Measurements from ENCODE around the gene SLC24A1.

SLC24A1 gene

DNA sequence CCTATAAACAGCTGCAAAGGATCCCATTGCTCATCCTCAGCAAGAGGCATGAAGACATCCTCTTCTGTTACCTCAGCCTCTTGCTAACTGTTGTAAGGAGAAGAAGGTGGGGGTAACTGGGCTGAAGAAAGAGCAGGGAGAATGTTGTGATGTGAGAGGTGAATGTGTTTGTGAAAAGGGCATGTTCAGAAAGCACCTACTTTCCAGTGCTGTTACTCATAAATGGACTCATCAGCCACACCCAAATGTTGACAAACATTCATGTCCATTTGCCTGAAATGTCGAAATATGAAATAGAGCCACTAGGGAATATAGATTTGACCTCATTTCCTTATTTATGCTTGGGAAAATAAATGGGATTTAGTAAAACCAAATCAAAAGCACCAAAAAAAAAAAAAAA, 12.6 kb downstream of the SLC24A1 start:
- H3K9me3 ChIP-seq (ENCODE audit: control insufficient read depth, low read length): no peaks in the 10 kb centered on the region
- H3K36me3 ChIP-seq (ENCODE audit: control insufficient read depth, insufficient read depth, low read length): no peaks in the 10 kb centered on the region
- H3K27ac ChIP-seq (ENCODE audit: insufficient read depth, low read depth, low read length, poor library complexity, severe bottlenecking): no peak overlapping the region
- no peak overlapping the region for H3K4me3 ChIP-seq (ENCODE audit: insufficient read depth, low read depth, low read length)
- no peaks in the 10 kb centered on the region for H3K4me1 ChIP-seq (ENCODE audit: control insufficient read depth, insufficient read depth, low read length)
- 88 to 100% methylated on average over 1 of the region's 1 CpG for WGBS, 2 experiments
- no peaks in the 10 kb centered on the region for H3K27me3 ChIP-seq (ENCODE audit: control insufficient read depth, insufficient read depth, low read length, poor library complexity, severe bottlenecking)

GRCh38 chr15:65638109-65638508, 16.4 kb downstream of the SLC24A1 start:
- no peak overlapping the region for H3K4me3 ChIP-seq (ENCODE audit: insufficient read depth, low read depth, low read length)
- no peaks in the 10 kb centered on the region for H3K9me3 ChIP-seq (ENCODE audit: control insufficient read depth, low read length)
- no peaks in the 10 kb centered on the region for H3K27me3 ChIP-seq (ENCODE audit: control insufficient read depth, insufficient read depth, low read length, poor library complexity, severe bottlenecking)
- peaks cover 3% of the 10 kb centered on the region for H3K4me1 ChIP-seq (ENCODE audit: control insufficient read depth, insufficient read depth, low read length)
- 84 to 86% methylated on average over 5 of the region's 5 CpGs for whole genome bisulfite sequencing, 2 experiments
- H3K36me3 ChIP-seq (ENCODE audit: control insufficient read depth, insufficient read depth, low read length): no peaks in the 10 kb centered on the region
- no peak overlapping the region for H3K27ac ChIP-seq (ENCODE audit: insufficient read depth, low read depth, low read length, poor library complexity, severe bottlenecking)

GRCh38 chr15:65638681-65639089, 16.9 kb downstream of the SLC24A1 start:
- H3K27ac ChIP-seq (ENCODE audit: insufficient read depth, low read depth, low read length, poor library complexity, severe bottlenecking): no peak overlapping the region
- H3K9me3 ChIP-seq (ENCODE audit: control insufficient read depth, low read length): no peaks in the 10 kb centered on the region
- H3K27me3 ChIP-seq (ENCODE audit: control insufficient read depth, insufficient read depth, low read length, poor library complexity, severe bottlenecking): no peaks in the 10 kb centered on the region
- no peaks in the 10 kb centered on the region for H3K36me3 ChIP-seq (ENCODE audit: control insufficient read depth, insufficient read depth, low read length)
- no peak overlapping the region for H3K4me3 ChIP-seq (ENCODE audit: insufficient read depth, low read depth, low read length)
- H3K4me1 ChIP-seq (ENCODE audit: control insufficient read depth, insufficient read depth, low read length): peaks cover 3% of the 10 kb centered on the region
- WGBS, 2 experiments: 58 to 60% methylated on average over 2 to 3 of the region's 3 CpGs

DNA sequence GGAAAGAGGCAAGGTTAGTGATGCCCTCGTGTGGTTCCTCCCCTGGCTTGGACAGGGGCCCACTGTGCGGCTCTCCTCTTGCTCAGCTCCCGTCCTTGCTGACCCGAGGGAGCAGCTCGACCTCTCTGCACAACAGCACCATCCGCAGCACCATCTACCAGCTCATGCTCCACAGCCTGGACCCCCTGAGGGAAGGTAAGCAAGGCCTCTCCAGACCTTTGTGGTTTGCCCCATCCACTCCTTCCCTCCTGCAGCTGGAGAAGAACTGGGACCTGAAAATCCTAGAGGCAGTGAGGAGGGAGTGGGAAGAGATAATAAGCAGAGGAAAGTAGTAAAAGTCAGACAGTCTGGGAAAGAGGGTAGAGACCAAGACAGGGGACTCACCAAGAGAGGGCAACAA, 17.8 kb downstream of the SLC24A1 start:
- H3K4me1 ChIP-seq (ENCODE audit: control insufficient read depth, insufficient read depth, low read length): peaks cover 3% of the 10 kb centered on the region
- no peaks in the 10 kb centered on the region for H3K9me3 ChIP-seq (ENCODE audit: control insufficient read depth, low read length)
- H3K27ac ChIP-seq (ENCODE audit: insufficient read depth, low read depth, low read length, poor library complexity, severe bottlenecking): no peak overlapping the region
- no peaks in the 10 kb centered on the region for H3K36me3 ChIP-seq (ENCODE audit: control insufficient read depth, insufficient read depth, low read length)
- no peaks in the 10 kb centered on the region for H3K27me3 ChIP-seq (ENCODE audit: control insufficient read depth, insufficient read depth, low read length, poor library complexity, severe bottlenecking)
- no peak overlapping the region for H3K4me3 ChIP-seq (ENCODE audit: insufficient read depth, low read depth, low read length)
- WGBS, 2 experiments: 88 to 89% methylated on average over 6 of the region's 6 CpGs

DNA sequence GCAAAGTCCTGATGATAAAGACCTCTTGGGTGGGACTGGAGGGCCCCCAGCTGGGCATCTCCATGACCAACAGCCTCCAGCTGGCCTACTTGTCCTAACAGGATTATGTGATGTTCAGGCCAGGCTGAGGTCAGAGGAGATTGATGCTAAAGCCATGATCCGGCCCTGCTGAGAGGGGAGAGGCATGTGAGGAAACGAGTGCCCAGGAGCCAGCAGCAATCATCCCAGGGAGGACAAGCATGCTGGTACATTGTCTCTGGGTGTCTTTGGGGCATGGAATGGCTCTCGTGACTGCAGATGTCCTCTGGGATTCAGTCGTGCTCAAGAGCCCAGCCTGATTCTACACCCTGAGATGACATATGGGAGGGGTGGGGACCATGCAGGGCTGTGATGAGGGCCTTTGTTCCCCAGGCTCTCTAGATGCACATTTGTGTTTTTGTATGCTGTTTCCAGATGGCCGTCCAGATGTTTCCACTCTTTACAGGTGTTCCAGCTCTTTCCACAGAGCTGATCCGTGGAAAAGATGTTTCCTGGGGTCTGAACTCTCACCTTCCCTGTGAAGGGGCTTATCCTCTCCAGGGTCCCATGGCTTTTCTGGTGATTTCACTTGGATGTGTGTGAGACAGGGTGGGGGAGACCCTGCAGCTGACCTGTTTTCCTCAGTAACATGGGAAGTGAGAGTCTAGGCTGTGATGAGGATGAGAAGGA, 20.2 kb downstream of the SLC24A1 start:
- WGBS, 2 experiments: 68 to 81% methylated on average over 6 of the region's 6 CpGs
- Histone ChIP-seq H3K36me3 (ENCODE audit: control insufficient read depth, insufficient read depth, low read length) (no peaks in the 10 kb centered on the region), H3K4me1 (ENCODE audit: control insufficient read depth, insufficient read depth, low read length) (peaks cover 3% of the 10 kb centered on the region), H3K4me3 (ENCODE audit: insufficient read depth, low read depth, low read length) (no peak overlapping the region), H3K27ac (ENCODE audit: insufficient read depth, low read depth, low read length, poor library complexity, severe bottlenecking) (no peak overlapping the region), H3K27me3 (ENCODE audit: control insufficient read depth, insufficient read depth, low read length, poor library complexity, severe bottlenecking) (no peaks in the 10 kb centered on the region), H3K9me3 (ENCODE audit: control insufficient read depth, low read length) (no peaks in the 10 kb centered on the region)

- no peak overlapping the region for H3K27ac ChIP-seq (ENCODE audit: insufficient read depth, low read depth, low read length, poor library complexity, severe bottlenecking)
- no peaks in the 10 kb centered on the region for H3K9me3 ChIP-seq (ENCODE audit: control insufficient read depth, low read length)
- H3K4me3 ChIP-seq (ENCODE audit: insufficient read depth, low read depth, low read length): no peak overlapping the region
- H3K36me3 ChIP-seq (ENCODE audit: control insufficient read depth, insufficient read depth, low read length): no peaks in the 10 kb centered on the region
- H3K4me1 ChIP-seq (ENCODE audit: control insufficient read depth, insufficient read depth, low read length): peaks cover 3% of the 10 kb centered on the region
- H3K27me3 ChIP-seq (ENCODE audit: control insufficient read depth, insufficient read depth, low read length, poor library complexity, severe bottlenecking): no peaks in the 10 kb centered on the region
- 93 to 96% methylated on average over 6 of the region's 6 CpGs for WGBS, 2 experiments
These were observed 20.9 kb downstream of the SLC24A1 start for GRCh38 chr15:65642594-65642993.

- H3K27me3 ChIP-seq (ENCODE audit: control insufficient read depth, insufficient read depth, low read length, poor library complexity, severe bottlenecking): no peaks in the 10 kb centered on the region
- WGBS, 2 experiments: 90 to 92% methylated on average over 4 of the region's 4 CpGs
- H3K4me3 ChIP-seq (ENCODE audit: insufficient read depth, low read depth, low read length): no peak overlapping the region
- no peaks in the 10 kb centered on the region for H3K9me3 ChIP-seq (ENCODE audit: control insufficient read depth, low read length)
- H3K36me3 ChIP-seq (ENCODE audit: control insufficient read depth, insufficient read depth, low read length): no peaks in the 10 kb centered on the region
- peaks cover 3% of the 10 kb centered on the region for H3K4me1 ChIP-seq (ENCODE audit: control insufficient read depth, insufficient read depth, low read length)
- H3K27ac ChIP-seq (ENCODE audit: insufficient read depth, low read depth, low read length, poor library complexity, severe bottlenecking): no peak overlapping the region
These were observed 22.5 kb downstream of the SLC24A1 start for GRCh38 chr15:65644282-65644681.

DNA sequence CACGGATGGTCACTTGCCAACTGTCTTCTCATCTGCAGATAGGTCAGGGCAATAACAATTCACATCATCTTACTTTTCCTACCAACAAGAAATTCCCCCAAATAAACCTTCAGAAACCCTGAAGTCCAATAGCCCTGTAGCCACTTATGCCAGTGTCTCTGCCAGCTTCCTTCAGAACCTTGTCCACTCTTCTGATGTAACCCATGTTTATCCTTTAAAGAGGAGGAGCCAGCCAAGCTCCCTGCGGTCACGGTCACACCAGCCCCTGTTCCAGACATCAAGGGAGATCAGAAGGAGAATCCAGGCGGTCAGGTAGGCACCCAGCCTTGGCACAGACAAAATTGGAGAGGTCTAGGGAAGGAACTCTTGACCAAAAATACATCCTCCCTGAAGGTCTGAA, 23.7 kb downstream of the SLC24A1 start:
- no peaks in the 10 kb centered on the region for H3K9me3 ChIP-seq (ENCODE audit: control insufficient read depth, low read length)
- H3K27me3 ChIP-seq (ENCODE audit: control insufficient read depth, insufficient read depth, low read length, poor library complexity, severe bottlenecking): no peaks in the 10 kb centered on the region
- 88 to 93% methylated on average over 4 of the region's 4 CpGs for WGBS, 2 experiments
- H3K4me1 ChIP-seq (ENCODE audit: control insufficient read depth, insufficient read depth, low read length): peaks cover 3% of the 10 kb centered on the region
- H3K36me3 ChIP-seq (ENCODE audit: control insufficient read depth, insufficient read depth, low read length): no peaks in the 10 kb centered on the region
- no peak overlapping the region for H3K27ac ChIP-seq (ENCODE audit: insufficient read depth, low read depth, low read length, poor library complexity, severe bottlenecking)
- no peak overlapping the region for H3K4me3 ChIP-seq (ENCODE audit: insufficient read depth, low read depth, low read length)

GRCh38 chr15:65646486-65646885, 24.7 kb downstream of the SLC24A1 start:
- H3K36me3 ChIP-seq (ENCODE audit: control insufficient read depth, insufficient read depth, low read length): no peaks in the 10 kb centered on the region
- H3K27ac ChIP-seq (ENCODE audit: insufficient read depth, low read depth, low read length, poor library complexity, severe bottlenecking): no peak overlapping the region
- no peaks in the 10 kb centered on the region for H3K27me3 ChIP-seq (ENCODE audit: control insufficient read depth, insufficient read depth, low read length, poor library complexity, severe bottlenecking)
- WGBS, 2 experiments: 94 to 95% methylated on average over 4 of the region's 4 CpGs
- H3K4me3 ChIP-seq (ENCODE audit: insufficient read depth, low read depth, low read length): no peak overlapping the region
- H3K9me3 ChIP-seq (ENCODE audit: control insufficient read depth, low read length): no peaks in the 10 kb centered on the region
- peaks cover 3% of the 10 kb centered on the region for H3K4me1 ChIP-seq (ENCODE audit: control insufficient read depth, insufficient read depth, low read length)

DNA sequence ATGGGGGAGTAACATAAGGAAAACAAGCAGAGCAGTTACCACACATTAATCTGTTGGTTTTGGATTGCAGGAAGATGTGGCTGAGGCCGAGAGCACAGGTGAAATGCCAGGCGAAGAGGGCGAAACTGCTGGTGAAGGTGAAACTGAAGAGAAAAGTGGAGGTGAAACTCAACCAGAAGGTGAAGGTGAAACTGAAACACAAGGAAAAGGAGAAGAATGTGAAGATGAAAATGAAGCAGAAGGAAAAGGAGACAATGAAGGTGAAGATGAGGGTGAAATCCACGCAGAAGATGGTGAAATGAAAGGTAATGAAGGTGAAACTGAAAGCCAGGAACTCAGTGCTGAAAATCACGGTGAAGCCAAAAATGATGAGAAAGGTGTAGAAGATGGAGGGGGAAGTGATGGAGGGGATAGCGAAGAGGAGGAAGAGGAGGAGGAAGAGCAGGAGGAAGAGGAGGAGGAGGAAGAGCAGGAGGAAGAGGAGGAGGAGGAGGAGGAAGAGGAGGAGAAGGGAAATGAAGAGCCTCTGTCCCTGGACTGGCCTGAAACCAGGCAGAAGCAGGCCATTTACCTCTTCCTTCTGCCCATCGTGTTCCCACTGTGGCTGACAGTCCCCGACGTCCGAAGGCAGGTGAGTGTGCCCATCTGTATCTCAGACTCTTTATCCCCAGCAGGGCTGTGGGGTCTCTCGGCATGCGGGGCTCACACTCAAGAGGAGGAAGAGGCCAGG, 28.7 kb downstream of the SLC24A1 start:
- 94 to 95% methylated on average over 12 of the region's 12 CpGs for WGBS, 2 experiments
- H3K4me3 ChIP-seq (ENCODE audit: insufficient read depth, low read depth, low read length): no peak overlapping the region
- H3K27ac ChIP-seq (ENCODE audit: insufficient read depth, low read depth, low read length, poor library complexity, severe bottlenecking): no peak overlapping the region
- no peaks in the 10 kb centered on the region for H3K4me1 ChIP-seq (ENCODE audit: control insufficient read depth, insufficient read depth, low read length)
- no peaks in the 10 kb centered on the region for H3K9me3 ChIP-seq (ENCODE audit: control insufficient read depth, low read length)
- H3K27me3 ChIP-seq (ENCODE audit: control insufficient read depth, insufficient read depth, low read length, poor library complexity, severe bottlenecking): no peaks in the 10 kb centered on the region
- no peaks in the 10 kb centered on the region for H3K36me3 ChIP-seq (ENCODE audit: control insufficient read depth, insufficient read depth, low read length)

Measured in ectodermal cell (in vitro differentiated cells).